ENCODE results near the gene STARD3NL.

GRCh38 chr7:38162036-38162435 is 16.0 kb upstream of the STARD3NL start:
- TF ChIP-seq CEBPB (IDR thresholded peaks at IDR 0.05; ENCODE audit: borderline replicate concordance, low read depth, low read length) (no peak), MAFK (conservative IDR thresholded peaks at IDR 0.05 in 1 of 2, IDR thresholded peaks at IDR 0.05 in 1 of 2; ENCODE audit: low read length in 2 of 2) (no peak), ZBTB40 (IDR thresholded peaks at IDR 0.05) (no peak), ZBTB40 (CRISPR knock-in tag; IDR thresholded peaks at IDR 0.05) (no peak), SUZ12 (IDR thresholded peaks at IDR 0.05; ENCODE audit: low read depth, low read length) (no peak), SMC3 (IDR thresholded peaks at IDR 0.05; ENCODE audit: low read length) (no peak), NFYB (CRISPR knock-in tag; IDR thresholded peaks at IDR 0.05) (no peak), FOXJ3 (CRISPR knock-in tag; IDR thresholded peaks at IDR 0.05; ENCODE audit: borderline replicate concordance) (no peak), RELA (CRISPR knock-in tag; IDR thresholded peaks at IDR 0.05) (no peak), DZIP1 (CRISPR knock-in tag; IDR thresholded peaks at IDR 0.05) (no peak), ZNF530 (CRISPR knock-in tag; IDR thresholded peaks at IDR 0.05; ENCODE audit: low read depth) (no peak), KLF11 (CRISPR knock-in tag; IDR thresholded peaks at IDR 0.05) (no peak), ARHGAP35 (CRISPR knock-in tag; IDR thresholded peaks at IDR 0.05; ENCODE audit: borderline replicate concordance) (no peak), POLR2A (IDR thresholded peaks at IDR 0.05; ENCODE audit: insufficient read depth in 1 of 2, low read depth in 2 of 2, low read length in 2 of 2) (no peak)
